CD4-positive, alpha-beta T cell treated with Interleukin-6 for 4 hours (primary cell): ENCODE results near the gene ANKS3.

Source experiments
- DNase-seq: peaks from one replicate; pipeline ENCODE4 v3.0.0-alpha.2; 2020; ENCODE audit warnings: mixed read lengths

The ANKS3 gene

DNA sequence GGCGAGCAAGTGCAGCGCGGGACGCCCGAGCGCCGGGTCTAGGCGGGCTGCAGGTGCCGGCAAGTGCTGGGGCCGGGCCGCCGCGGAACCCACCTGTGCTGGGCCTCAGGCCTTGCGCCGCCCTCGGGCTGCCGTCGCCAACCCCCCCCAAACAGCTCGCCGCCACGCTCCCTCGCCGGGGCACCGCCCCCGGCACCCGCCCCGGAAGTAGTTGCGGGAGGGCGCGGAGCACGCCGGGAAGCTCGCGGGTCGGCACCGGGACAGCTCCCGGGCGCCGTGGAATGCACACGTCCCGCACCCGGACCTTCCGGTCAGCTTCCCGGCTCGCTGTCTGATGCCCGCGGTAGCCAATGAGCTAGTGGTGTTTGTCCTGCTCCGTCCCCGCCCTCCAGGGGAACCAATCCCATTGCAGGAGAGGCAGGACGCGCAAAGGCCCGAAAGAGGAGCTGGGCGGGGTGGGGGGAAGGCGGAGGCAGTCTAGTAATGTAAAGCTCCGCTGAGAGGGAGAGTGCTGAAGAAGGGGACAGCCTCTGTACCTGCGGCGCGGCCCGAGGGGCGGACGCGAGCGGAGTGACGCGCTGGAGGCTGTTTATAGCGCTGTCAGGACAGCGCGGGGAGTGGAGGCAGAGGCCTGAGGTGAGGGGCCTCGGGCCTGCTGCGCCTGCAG is at the start of gene ANKS3, which contains the start of gene DNAAF8:
TSS of gene ANKS3 (minus strand) at position 209 of the 667 bp plus-strand sequence. CDS start 4,122 bp downstream, outside the sequence.
TSS of gene DNAAF8 (plus strand) at position 475 of the 667 bp plus-strand sequence. CDS start 1,978 bp downstream, outside the sequence.
- peak; percentile 83 for DNase-seq

GRCh38 chr16:4783251-4783950 is 49.3 kb upstream of the ANKS3 start:
- DNase-seq = no peak

DNA sequence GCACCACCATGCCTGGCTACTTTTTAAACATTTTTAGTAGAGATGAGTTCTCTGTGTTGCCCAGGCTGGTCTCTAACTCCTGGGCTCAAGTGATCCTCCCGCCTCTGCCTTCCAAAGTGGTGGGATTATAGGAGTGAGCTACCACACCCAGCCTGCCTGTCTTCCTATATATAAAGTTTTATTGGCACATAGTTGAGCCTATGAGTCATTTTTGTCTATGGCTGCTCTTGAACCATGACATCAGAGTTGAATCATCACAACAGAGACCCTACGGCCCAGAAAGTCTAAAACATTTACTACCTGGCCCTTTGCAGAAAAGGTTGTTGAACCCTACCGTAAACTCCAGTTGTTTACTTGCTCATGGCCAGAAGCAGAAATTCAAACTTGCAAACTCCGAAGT is 46.2 kb upstream of the ANKS3 start:
- DNase-seq = no peak

DNA sequence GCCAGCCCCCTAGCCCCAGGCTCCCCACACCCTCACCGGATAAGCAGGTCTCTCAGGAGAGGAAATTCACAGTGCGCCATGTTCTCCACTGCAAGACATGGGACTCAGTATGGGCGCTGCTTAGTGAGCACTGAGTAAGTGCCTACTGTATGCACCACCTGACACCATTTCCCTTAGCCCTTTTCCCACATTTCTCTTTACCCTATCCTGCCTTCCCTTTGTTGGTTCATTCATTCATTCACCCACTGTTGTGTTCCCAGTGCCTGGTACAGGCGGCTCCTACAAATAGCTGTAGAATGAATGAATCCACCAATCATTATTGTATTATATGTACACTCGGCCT is 44.0 kb upstream of the ANKS3 start:
- no peak for DNase-seq

- no peak for DNase-seq
These were observed 43.4 kb upstream of the ANKS3 start for GRCh38 chr16:4777339-4778049.

- DNase-seq = no peak
These were observed 42.2 kb upstream of the ANKS3 start for GRCh38 chr16:4776141-4776705.

DNA sequence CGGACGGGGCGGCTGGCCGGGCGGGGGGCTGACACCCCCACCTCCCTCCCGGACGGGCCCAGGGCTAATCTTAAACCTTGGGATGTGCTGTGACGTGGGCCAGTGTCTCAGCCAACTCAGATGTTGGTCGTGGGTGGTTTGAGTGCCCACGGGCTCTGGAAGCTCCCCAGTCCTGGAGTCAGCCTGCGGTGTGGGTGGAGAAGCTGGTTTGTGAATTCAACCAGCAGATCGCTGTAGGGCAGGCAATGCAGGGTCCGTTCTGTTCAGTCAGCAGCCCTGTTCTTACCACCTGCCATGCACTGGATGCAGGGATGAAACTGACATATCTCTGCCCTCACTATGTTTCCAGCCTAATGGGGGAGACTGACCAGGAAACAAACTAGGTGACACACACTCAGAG is 40.9 kb upstream of the ANKS3 start:
- no peak for DNase-seq

GRCh38 chr16:4772351-4772750 is 38.3 kb upstream of the ANKS3 start:
- no peak for DNase-seq

GRCh38 chr16:4771646-4772045 is 37.6 kb upstream of the ANKS3 start:
- no peak for DNase-seq

DNA sequence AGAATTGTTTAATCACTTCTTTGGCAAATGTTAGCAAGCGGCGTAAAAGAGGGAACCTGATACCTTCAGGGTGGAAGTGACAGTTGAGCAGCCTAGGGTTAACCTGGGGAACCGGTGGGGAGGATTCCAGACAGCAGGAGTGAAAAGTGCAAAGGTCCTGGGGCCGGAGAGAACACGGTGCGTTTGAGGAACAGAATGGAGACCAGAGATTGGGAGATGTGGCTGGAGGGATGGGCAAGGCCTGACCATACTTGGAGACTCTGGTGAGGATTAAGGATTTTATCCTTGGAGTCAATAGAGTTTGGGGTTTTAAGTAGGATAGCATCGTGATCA is 35.2 kb upstream of the ANKS3 start:
- DNase-seq = no peak

- peak; percentile 94 for DNase-seq
These were observed 34.7 kb upstream of the ANKS3 start for GRCh38 chr16:4768549-4769305.

GRCh38 chr16:4767872-4768548 is 33.9 kb upstream of the ANKS3 start:
- no peak for DNase-seq

- peak; percentile 98 for DNase-seq
These were observed 33.0 kb upstream of the ANKS3 start, which contains the start of gene ZNF500 for GRCh38 chr16:4766875-4767628. ZNF500 (minus strand) TSS chr16:4767162; CDS start chr16:4765978, 1,184 bp downstream.

- DNase-seq = no peak
These were observed 31.7 kb upstream of the ANKS3 start for GRCh38 chr16:4765511-4766474.

GRCh38 chr16:4763791-4764190 is 29.7 kb upstream of the ANKS3 start:
- no peak for DNase-seq

- no peak for DNase-seq
These were observed 28.1 kb upstream of the ANKS3 start for GRCh38 chr16:4762205-4762604.

DNA sequence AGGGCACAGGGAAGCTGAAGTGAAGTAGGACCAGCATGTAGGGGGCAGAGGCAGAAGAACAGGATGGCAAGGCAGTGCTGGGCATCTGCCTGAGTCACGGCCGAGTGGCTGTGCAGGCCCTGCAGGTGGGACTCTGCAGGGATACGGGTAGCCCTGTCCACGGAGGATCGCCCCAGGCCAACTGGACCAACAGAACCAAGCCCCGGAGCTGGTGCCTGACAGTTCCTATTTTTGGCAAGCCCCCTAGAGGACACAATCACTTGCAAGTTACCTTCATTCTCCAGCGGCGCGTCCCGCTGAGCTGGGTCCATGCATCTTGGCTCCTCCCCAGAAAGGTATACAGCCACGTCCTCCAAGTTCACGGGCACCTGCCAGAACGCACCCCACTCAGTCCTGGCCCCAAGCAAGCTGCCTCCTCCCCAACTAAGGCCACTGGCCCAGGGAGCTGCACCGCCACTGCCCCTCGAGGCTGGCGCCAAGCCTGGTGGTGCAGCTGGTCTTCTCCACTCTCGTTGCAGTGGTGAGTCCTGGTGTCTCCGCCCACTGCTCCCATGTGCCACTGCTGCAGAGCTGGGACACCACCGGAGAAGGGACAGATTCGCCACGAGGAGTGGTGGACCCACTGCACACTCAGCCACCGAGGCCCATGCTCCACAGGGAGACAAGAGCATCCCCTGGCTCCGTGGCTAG is 26.3 kb upstream of the ANKS3 start:
- no peak for DNase-seq

DNA sequence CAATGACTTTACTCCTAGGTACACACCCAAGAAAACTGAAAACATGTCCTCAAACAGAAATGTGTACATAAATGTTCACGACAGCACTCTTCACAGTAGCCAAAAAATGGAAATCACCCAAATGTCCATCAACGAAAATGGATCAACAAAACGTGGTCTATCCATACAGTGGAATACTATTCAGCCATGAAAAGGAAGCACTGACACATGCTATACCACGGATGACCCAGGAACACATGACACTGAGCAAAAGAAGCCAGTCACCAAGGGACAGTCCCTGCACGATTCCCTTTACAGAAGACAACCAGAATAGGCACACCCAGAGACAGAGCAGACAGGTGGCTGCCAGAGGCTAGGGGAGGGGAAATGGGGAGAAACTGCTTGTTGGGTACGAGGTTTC is 21.6 kb upstream of the ANKS3 start:
- no peak for DNase-seq

- DNase-seq = no peak
These were observed 20.8 kb upstream of the ANKS3 start for GRCh38 chr16:4754865-4755264.

GRCh38 chr16:4753227-4753626 is 19.2 kb upstream of the ANKS3 start:
- DNase-seq = no peak
